HEK293T (cell line): ENCODE data around the gene NOXA1.

Experiments used
- ARNT ChIP-seq: fragments of 450-650 bp; IDR thresholded peaks from 2 replicates; pipeline ENCODE4 v1.6.1; 2017; ENCODE audit warnings: mild to moderate bottlenecking
- BHLHE40 ChIP-seq: fragments of 450-650 bp; IDR thresholded peaks from 2 replicates; pipeline ENCODE4 v1.6.1; 2016; ENCODE audit warnings: mild to moderate bottlenecking, moderate library complexity, borderline replicate concordance
- CTBP1 ChIP-seq: fragments of 450-650 bp; IDR thresholded peaks from 2 replicates; pipeline ENCODE4 v1.6.1; 2016; ENCODE audit warnings: borderline replicate concordance
- ELF4 ChIP-seq: fragments of 450-650 bp; IDR thresholded peaks from 2 replicates; pipeline ENCODE4 v1.6.1; 2017; ENCODE audit warnings: antibody characterized with exemption
- FOXA1 ChIP-seq: fragments of 450-650 bp; IDR thresholded peaks from 2 replicates; pipeline ENCODE4 v1.6.1; 2016; ENCODE audit warnings: mild to moderate bottlenecking
- FOXK2 ChIP-seq: fragments of 450-650 bp; IDR thresholded peaks from 2 replicates; pipeline ENCODE4 v1.6.1; 2016; ENCODE audit warnings: mild to moderate bottlenecking
- FOXM1 ChIP-seq: fragments of 450-650 bp; IDR thresholded peaks from 2 replicates; pipeline ENCODE4 v1.6.1; 2017; ENCODE audit warnings: mild to moderate bottlenecking, borderline replicate concordance
- L3MBTL2 ChIP-seq: fragments of 450-650 bp; conservative IDR thresholded peaks from 2 replicates; pipeline ENCODE4 v1.6.1; 2016; ENCODE audit warnings: mild to moderate bottlenecking
- NFRKB ChIP-seq: fragments of 450-650 bp; IDR thresholded peaks from 2 replicates; pipeline ENCODE4 v1.6.1; 2016; ENCODE audit warnings: mild to moderate bottlenecking, moderate library complexity
- PKNOX1 ChIP-seq: fragments of 450-650 bp; IDR thresholded peaks from 2 replicates; pipeline ENCODE4 v1.6.1; 2016
- SP1 ChIP-seq: fragments of 450-650 bp; IDR thresholded peaks from 2 replicates; pipeline ENCODE4 v1.6.1; 2017
- SUZ12 ChIP-seq: fragments of 450-650 bp; IDR thresholded peaks from 2 replicates; pipeline ENCODE4 v1.6.1; 2016; ENCODE audit warnings: mild to moderate bottlenecking
- TARDBP ChIP-seq: fragments of 450-650 bp; IDR thresholded peaks from 2 replicates; pipeline ENCODE4 v1.6.1; 2016
- ZNF384 ChIP-seq: fragments of 450-650 bp; IDR thresholded peaks from 2 replicates; pipeline ENCODE4 v1.6.1; 2016

DNA sequence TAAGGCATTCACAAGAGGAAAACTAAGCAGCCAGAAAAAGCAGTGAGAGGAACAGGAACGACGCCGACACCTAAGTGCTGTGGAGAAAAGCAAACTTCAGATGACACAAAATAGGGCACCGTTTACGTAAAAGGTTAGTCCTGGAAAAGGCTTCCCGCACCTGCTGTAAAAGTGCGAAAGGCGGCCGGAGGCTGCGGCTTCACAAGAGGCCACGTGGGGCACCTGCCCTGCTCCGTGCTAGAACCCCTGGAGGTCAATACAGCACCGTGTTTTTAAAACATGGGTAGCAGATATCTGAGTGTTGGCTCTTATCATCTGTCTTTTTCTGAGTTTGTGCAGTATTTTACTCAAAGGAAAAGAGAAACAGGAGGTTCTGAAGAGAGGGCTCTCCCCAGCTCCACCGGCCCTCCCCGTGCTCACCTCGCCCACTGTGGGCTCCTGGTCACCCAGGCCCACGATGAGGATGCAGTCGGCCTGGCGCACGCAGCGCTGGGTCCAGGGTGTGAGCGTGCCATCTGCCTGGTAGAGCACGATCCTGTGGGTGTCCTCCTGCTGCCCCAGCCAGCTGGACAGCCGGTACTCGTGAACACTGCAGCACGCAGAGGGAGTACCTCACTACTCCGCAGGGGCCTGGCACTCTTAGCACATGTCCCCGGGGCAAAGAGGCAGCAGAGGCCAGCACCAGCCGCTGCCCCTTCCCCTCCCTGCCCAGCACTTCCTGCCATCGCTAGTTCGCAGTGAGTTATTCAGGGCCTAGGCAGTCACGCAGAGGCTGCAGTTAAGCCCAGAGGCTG is 56.9 kb downstream of the NOXA1 start:
- TF ChIP-seq NFRKB (no peak), FOXM1 (no peak), ELF4 (no peak), SUZ12 (no peak), BHLHE40 (no peak), PKNOX1 (no peak), ARNT (no peak), FOXA1 (no peak), FOXK2 (no peak), L3MBTL2 (no peak), SP1 (no peak), CTBP1 (no peak), TARDBP (no peak), ZNF384 (no peak)
